Measurements from ENCODE around the gene FER1L5.

Gene FER1L5

DNA sequence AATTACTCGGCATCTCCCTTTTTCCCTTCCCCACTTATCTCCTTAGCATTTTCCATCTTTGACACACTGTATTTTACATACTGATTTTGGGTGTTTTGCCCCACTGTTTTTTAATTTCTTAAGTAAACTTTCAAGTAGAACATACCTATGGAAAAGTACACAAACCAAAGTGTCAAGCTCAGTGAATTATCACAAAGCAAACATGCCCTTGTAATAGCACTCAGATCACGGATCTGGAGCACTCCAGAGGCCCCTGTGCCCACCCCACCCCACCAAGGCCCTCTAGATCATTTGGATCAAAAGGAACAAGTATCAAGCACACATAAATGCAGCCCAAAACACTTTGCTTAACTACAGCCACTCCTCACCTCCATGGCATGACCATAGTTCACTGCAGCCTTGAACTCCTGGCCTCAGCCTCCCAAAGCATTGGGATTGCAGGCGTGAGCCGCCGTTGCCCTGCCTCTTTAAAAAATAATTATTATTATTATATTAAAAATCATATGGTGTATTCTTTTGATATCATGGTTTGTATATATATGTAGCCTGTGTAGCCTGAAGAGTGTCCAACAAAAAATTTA, 38.1 kb downstream of the FER1L5 start:
- no peak for DNase-seq (ENCODE audit: low spot score)

DNA sequence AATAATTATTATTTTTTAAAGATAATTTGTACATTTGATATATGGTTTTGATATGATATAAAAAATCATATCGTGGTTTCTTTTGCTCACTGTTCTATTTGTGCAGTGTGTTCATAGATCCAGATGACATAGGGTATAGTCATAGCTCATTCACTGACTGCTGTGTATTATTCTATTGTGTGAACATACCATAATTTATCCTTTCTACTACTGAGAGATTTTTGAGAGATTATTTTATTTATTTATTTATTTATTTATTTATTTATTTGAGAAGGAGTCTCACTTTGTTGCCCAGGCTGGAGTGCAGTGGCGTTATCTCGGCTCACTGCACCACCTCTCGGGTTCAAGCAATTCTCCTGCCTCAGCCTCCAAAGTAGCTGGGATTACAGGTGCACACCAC, 39.0 kb downstream of the FER1L5 start:
- DNase-seq (ENCODE audit: low spot score): no peak

DNA sequence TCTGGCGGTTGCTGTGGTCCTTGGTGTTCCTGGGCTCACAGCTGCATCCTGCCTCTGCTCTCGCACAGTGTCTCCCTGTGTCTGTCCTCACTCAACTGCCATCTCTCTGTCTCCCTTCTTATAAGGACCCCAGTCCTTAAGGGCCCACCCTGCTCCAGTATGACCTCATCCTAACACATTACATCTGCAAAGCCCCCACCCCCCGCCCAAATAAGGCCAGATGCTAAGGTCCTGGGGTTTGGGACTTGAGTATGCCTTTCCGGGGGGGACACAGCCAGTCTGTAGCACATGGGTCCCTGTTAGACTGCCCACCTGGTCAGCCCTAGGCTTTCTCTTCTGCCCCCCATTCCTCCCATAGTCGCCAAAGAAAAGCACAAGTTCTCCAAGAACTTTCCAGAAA, 40.7 kb downstream of the FER1L5 start:
- DNase-seq (ENCODE audit: low spot score): no peak

DNA sequence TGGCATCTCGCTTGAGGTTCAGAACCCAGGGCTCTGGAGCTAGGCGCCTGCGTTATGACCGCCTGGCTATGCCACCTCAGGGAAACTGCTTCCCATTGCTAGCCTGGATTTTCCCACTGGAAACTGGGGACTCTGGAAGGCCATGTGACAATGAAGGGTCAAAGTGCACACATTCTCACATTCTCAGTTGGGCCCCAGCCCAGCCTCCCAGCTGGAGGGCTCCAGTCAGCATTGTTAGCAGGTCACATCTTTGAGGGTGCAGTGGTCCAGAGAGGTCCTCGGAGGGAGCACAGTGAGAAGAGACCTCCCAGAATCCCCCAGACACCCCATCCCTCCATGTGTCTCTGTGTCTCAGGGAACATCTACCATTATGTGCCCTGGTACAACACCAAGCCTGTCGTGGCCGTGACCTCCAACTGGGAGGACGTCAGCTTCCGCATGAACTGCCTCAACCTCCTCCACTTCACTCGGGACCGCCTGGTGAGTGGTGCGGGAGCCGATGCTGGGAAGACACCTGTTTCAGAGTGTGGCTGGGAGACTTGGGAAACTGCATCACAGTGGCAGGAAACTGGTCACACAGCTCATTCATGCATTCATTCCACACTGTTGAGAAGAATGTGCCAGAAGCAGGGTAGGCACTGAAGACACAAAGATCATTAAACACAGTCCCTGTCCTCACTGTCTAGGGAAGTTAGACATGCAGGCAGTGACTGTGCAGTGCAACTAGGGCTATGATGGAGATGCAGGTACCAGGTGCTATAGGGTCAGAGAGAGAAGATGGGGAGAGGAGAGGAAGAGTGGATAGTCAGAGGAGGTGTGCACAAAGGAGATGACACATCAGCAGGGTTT, 41.6 kb downstream of the FER1L5 start:
- DNase-seq (ENCODE audit: low spot score): no peak

DNA sequence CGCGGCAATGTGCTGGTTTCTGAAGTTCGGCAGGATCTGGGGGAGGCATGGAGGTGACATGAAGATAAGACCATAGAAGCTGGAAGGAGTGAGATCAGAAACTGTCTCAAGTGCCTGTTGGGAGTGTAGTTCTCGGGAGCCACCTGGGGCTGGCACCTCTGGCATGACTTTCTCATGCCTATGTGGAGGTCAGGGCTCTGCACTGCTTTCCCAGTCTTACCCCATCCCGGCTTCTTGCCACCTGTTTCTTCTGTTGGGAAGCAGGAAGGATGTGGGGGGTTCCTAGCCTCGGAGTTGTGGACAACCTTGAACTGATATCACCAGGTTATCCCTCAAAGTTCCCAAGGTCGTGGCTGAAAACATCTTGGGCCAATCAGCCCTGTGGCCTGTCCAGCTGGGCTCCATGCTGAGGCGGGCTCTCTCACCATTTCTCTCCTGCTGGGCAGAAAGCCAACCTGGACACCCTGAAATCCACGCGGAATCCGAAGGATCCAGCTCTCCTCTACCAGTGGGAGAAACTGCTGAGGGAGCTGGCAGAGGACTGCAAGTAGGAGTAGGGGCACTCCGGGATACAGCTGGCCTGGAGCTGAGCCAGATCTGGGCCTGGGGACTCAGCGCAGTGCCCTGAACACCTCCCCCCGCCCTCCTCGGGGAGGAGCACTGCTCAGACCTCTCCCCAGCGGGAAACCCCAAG, 42.5 kb downstream of the FER1L5 start:
- DNase-seq (ENCODE audit: low spot score): no peak

DNA sequence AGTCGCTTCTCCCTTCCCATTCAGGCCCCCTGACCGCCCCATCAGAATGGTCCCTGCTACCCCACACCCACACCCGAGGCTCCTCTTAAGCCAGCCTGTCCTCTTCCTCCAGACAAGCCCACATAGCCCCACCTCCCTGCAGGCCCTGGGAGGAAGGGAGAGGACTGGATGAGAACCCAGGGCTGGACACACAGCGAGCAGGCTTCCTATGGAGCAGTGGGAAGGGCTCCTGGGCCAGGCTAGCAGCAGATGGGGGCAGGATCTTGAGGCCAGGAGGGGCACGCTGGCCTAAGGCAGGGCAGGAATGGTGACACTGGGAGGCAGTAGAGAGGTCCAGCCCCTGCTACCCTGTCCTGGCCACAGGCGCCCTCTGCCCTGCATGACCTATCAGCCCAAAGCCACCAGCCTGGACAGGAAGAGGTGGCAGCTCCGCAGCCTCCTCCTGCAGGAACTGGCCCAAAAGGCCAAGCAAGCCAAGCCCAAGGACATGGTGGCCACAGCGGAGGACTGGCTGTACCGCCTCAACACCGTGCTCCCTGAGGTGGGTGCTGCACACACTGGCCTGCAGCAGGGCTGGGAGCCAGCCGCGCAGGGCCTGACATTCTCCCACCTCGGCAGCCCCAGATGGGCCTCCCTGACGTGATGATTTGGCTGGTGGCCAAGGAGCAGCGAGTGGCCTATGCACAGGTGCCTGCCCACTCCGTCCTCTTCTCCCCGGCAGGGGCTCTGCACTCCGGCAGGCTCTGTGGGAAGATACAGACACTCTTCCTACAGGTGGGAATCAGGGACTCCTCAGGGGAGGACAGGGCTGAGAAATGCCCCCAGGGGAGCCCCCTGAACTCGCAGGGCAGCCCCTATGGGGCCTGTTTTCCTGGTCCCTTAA, 43.3 kb downstream of the FER1L5 start:
- no peak for DNase-seq (ENCODE audit: low spot score)

DNA sequence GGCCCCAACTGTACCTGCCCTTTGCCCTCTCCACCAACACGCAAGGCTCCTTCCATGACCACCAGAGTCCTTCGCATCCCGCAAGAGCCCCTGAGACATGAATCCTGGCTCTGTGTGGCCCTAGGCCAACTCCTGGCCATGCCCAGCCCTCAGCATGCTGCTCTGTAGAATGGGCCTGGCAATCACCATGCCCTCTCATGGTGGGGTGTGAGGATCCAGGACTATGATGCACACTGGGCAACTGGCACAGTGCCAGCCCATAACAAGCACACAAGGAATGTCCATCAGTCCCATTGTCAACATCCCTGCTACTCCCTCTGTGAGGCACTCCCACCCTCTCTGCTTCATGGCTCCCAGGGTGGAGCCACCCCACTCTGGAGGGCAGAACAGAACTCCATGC, 44.7 kb downstream of the FER1L5 start:
- no peak for DNase-seq (ENCODE audit: low spot score)

DNA sequence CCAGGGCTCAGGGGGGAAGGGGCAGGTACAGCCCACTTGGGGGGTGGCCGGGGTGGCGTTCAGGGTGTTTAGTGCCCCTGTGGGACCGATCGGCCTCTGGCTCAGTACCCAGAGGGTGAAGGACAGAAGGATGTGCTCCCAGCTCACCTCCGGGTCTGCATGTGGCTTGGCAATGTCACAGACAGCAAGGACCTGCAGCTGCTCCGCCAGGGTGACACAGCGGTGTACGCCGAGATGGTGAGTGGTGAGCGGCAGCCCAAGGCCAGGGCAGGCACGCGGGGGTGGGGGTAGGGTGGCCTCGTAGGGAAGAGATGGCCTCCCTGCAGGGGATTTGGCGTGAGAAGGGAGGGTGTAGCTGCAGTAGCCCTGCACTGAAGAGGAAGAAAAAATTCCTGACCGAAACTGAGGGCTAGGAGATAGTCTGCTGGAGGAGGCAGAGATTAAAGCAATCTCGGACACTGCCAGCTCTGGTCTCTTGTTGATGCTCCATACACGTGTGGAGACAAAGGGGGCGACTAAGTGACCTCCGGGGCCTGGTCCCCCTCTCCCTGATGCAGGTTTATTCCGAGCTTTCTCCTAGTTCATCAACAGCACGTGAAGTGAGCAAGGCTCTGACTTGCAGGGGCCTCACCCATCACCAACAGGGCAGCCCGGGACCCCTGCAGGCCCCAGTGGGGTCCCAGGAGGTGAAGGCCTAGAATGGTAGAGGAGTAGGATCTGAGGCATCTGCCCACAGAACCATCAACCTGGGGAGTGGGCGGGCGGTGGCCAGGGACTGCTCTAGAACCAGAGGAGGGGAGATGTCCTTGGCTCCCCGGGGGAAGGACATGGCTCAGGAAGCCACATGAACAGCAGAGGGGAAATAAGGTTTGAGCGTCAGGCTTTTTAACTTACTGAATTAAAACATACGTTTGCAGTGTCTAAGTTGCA, 45.4 kb downstream of the FER1L5 start:
- no peak for DNase-seq (ENCODE audit: low spot score)

DNA sequence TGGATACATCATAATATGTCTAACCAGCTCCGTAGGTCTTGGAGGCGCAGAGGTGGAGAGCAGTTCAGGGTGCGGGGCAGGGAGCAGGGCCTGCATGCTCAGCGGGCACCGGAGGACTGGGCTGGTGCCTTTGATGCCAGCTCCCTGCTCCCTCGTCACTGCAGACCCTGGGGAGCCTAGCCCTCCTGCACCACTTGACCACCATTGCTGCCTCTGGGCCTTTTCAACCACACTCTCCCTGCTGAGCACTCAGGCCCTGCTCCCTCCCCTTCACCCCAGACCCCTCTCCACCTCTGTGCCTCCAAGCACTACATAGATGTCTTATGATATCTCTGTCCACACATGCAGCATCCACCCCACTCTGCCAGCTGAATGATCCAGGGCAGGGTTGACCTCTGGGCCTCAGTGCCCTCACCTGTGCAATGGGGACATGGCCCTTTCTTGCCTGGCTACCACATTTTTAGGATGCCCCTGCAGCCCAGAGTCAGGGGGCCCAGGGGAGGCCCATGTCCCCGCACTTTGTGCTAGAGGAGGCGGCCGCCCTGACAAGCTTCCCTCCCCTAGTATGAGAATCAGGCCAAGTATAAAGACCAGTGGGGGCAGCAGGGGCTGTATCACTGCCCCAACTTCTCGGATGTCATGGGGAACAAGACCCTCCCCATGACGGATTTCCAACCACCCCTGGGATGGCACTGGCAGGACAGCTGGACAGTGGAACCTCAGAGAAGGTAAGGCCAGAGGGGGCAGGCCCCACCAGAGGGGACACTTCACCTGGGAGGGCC, 46.3 kb downstream of the FER1L5 start:
- DNase-seq (ENCODE audit: low spot score): no peak

DNA sequence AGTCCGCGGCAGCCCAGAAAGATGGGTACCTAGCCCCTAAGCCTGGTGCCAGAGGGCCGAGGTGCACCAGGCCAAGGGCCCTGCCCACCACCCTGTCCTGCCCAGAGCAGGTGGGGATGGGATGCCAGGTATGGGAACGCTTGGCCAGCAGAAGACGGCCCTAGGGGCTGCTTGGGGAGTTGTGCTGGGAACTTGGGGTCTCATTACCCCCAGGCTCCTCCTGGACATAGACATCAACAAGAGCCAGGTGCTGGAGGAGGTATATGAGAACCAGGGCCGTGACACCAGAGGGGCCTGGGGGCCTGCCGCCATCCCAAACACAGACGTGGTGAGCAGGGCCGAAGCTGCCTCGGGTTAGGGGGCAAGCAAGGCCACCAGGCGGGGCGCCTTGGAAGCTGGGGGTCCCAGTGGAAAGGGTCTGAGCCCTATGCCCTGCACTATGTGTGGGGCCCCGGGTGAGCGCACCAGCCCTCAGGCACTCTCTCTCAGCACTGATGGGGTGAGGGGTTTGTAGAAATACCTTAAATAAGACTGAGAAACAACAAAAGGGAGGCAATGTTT, 46.9 kb downstream of the FER1L5 start:
- DNase-seq (ENCODE audit: low spot score): no peak

DNA sequence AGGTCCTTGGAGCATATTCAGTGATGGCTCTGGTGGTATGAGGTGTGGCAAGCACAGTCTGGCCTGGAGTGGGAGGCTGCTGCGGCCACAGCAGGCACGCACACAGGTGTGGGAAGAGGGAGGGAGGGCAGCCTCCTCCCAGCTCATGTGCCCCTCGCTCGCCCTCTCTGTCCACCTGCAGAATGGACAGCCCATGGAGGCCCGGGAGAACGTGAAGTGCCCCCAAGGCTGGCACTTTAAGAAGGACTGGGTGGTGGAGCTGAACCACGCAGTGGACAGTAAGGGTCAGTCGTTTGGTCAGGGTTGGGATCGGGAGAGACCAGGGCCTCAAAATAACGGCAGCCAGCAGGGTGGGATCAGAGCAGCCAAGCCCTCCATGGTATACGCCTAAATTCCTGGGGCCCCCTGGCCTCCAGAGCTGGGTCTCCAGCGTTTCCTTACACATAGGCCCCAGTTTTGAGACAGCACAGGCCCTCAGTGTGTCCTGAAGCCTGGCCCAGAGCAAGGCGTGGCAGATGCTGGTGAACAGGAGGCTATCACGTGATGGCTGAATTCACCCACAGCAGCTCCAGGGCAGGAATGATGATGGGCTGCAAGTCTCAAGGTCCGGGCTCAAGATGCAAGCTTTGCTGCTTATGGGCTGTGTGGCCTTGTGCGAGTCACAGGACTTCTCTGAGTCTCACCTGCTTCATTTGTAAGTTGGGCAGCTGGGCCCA, 47.9 kb downstream of the FER1L5 start:
- DNase-seq (ENCODE audit: low spot score): no peak

DNA sequence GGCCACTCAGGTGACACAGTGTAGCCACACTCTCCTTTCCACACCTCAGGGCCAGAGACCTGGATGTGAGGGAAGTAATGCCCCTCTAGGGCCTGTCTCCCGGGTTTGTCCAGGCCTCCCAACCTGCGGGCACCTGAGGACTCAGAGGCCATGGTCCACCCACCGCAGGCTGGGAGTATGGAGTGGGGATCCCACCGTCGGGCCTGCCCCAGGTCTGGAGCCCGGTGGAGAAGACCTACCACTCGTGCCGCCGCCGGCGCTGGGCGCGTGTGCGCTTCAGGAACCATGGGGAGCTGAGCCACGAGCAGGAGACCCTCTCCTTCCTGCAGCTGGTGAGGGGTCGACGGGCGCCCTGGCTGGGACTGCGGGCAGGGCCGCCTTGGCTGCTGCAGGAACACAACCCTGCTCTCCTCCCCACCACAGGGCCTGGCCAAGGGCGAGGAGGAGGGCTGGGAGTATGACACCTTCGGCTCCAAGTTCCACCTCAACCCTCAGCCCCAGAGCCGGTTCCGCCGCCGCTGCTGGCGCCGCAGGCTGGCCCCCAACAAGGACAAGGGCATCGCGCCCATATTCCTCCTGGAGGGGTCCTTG, 48.6 kb downstream of the FER1L5 start:
- DNase-seq (ENCODE audit: low spot score): no peak

DNA sequence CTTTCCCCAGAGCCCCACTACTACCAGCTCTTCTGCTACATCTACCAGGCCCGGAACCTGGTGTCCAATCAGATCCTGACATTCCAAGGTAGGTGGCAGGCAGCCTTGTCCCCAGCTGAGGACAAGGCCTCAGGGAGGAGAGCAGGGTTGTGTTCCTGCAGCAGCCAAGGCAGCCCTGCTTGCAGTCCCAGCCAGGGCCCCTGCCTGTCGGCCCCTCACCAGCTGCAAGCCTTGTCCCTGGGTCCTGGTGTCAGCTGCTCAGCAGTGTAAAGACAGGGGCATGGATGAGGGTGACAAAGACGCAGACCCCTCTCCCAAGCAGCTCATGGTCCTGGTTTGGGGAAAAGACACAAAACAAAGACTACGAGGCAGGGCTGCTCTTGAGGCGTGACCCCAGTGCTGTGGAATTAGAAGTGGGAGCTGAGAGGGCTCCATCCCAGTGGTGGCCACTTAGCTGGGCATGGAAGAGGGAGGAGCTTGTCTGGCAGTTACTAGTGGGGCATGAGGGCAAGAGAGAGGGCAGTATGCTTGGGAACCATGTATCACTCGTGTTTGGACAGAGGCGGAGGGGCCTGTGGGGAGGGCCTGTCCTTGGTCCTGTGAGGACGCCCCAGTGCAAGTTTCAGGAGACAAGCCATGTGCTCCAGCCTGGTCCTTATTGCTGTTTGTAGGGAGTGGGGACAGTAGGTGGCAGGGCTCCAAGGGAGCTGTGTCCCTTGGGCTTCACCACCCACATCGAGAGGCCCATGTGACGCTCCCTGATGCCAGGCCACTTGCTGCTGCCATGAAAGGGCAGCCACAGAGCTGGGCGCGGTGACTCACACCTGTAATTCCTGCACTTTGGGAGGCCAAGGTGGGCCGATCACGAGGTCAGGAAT, 49.8 kb downstream of the FER1L5 start:
- DNase-seq (ENCODE audit: low spot score): no peak

DNA sequence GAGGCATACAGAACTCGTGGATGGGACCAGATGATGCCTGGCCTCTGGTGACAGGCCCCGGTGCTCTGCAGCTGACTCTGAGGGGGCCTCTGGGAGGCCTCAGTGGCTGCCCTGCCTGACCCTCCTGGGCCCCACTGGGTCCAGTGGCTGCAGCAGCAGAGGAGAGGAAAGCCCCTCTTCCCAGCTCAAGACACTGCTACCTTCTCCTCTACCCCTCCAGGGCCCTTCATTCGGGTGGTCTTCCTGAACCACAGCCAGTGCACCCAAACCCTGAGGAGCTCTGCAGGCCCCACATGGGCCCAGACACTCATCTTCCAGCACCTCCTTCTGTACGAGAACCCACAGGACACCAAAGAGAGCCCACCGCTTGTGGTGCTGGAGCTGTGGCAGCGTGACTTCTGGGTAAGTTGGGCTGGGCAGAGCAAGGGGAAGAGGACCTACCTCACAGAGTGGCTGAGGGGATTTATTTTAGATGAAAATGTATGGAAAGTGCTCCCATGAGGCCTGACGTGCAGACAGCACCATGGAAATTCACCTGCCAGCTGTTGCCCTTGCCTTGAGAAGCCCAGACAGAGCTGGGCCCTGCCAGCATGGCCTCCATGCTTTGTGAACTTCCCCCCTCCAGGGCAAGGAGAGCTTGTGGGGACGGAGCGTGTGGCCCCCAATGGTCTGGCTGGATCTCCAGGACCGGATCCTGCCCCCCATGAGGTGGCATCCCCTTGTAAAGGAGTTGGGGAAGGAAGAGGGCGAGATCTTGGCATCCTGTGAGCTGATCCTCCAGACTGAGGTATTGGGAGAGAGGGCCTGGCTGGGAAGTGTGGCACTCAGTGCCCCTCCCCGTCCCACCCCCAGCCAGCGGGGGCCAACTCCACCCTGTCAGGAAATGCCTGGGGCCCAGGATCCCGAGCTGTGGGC, 51.0 kb downstream of the FER1L5 start:
- no peak for DNase-seq (ENCODE audit: low spot score)

DNA sequence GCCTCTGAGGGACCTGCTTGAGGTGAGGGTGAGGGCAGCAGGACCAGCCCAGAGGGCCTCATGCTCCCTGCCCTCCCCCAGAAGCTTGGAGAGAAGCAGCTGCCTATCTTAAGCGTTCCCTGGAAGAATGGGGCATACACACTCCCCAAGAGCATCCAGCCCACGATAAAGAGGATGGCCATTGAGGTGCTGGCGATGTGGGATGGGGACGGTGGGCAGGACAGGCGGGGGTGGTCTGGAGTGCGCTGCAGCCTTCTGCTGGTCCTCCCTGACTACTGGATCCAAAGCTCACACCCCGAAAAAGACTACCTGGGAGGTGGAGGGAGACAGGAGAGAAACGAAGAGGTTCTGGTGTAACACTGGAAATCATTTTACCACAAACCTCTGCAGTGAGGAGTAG, 51.7 kb downstream of the FER1L5 start:
- DNase-seq (ENCODE audit: low spot score): no peak

DNA sequence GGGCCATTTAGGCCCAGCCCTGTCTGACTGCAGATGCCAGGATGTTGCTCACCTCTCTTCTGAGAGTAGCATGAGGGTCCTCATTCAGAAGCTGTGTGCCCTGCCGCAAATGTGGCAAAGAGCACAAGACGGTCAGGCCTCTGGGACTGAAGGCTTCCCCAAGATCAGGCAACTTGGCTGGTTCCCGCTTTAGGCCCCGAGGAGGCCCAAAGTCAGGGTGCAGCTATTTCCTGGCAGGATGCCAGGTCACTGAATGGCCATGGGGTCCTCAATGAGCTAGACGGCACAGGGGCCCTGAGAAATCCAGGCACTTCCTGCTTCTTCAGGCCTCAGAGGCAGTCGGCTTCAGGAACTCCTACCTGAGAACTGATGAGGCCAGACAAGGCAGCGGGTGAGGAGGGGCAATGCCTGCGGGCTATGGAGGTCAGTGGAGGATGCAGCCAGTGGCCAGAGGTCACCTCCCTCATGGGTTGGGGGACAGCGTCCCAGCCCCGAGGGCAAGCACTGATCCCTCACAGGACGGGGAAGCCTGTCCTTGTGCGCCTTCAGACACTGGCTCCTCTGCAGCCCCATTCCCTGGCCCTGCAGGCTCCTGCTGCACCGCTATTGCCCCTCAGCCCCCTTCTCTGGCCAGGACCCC, 52.4 kb downstream of the FER1L5 start:
- no peak for DNase-seq (ENCODE audit: low spot score)
